RWPE2 (cell line): Measurements from ENCODE around the gene VENTX.
"Not testable (repeated sequence)": the region's sequence is repeated elsewhere in the genome, so short reads cannot be mapped to it uniquely, and the experiment has no call there.

Source experiments
- ATAC-seq: fragments of 200-7000 bp; cut with Tn5 transposase; 3 replicates; pipeline ENCODE4 v1.9.1; 2021; ENCODE audit warnings: low read depth
- DNase-seq: peaks from one replicate; pipeline ENCODE4 v3.0.0-alpha.2; 2020; ENCODE audit warnings: low spot score
- H3K27ac ChIP-seq: fragments of 450-650 bp; 2 replicates; pipeline ENCODE4 v1.5.1; 2017; ENCODE audit warnings: mild to moderate bottlenecking; ENCODE audit not compliant: poor library complexity, severe bottlenecking
- H3K27me3 ChIP-seq: fragments of 250-450 bp; sonication (Bioruptor Pico); 2 replicates; pipeline ENCODE4 v1.5.1; 2021; ENCODE audit warnings: mild to moderate bottlenecking, moderate library complexity; ENCODE audit not compliant: insufficient read depth, poor library complexity, severe bottlenecking
- H3K36me3 ChIP-seq: fragments of 250-450 bp; sonication (Bioruptor Pico); 2 replicates; pipeline ENCODE4 v1.5.1; 2020; ENCODE audit warnings: low read depth, mild to moderate bottlenecking, moderate library complexity
- H3K4me1 ChIP-seq: fragments of 250-450 bp; sonication (Bioruptor Pico); 2 replicates; pipeline ENCODE4 v1.5.1; 2021; ENCODE audit warnings: mild to moderate bottlenecking, moderate library complexity; ENCODE audit not compliant: insufficient read depth, poor library complexity, severe bottlenecking
- H3K4me3 ChIP-seq: fragments of 250-450 bp; sonication (Bioruptor Pico); 2 replicates; pipeline ENCODE4 v1.5.1; 2021; ENCODE audit warnings: mild to moderate bottlenecking, moderate library complexity; ENCODE audit not compliant: severe bottlenecking
- H3K9me3 ChIP-seq: fragments of 250-450 bp; sonication (Bioruptor Pico); 2 replicates; pipeline ENCODE4 v1.5.1; 2021; ENCODE audit warnings: mild to moderate bottlenecking, moderate library complexity; ENCODE audit not compliant: severe bottlenecking
- TF ChIP-seq, protein P1 (sequence below): fragments of 450-650 bp; IDR thresholded peaks from one replicate; pipeline ENCODE4 v1.5.1; 2017; ENCODE audit warnings: mild to moderate bottlenecking, moderate library complexity; ENCODE audit not compliant: poor library complexity, severe bottlenecking

VENTX gene

DNA sequence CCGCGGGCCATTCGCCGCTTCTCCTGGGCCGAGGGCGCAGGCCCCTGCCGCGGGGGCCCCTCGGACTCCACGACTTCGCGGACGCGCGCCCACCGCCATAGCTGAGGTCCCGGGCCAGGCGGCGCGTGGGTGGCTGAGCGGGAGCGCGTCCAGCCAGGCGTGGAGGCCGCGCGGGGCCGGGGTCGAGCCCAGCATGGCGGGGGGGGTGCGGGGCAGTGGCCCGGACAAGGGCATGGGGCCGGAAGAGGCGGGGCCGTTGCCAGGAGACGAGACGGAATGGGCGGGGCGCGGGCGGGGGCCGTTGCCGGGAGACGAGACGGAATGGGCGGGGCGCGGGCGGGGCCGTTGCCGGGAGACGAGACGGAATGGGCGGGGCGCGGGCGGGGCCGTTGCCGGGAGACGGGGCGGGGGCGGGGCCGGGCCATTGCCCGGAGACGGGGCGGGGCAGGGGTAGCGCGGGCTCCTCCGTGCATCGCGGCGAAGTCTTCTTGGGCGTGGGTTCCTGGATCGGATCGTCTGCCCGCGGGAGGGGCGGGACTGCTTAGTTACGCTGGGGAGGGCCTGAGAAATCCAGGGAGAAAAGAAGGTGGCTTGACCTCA lies 24.2 kb downstream of the VENTX start:
- DNase-seq (no peak), ATAC-seq (peak; percentile 18; the same call in 1 of the 3 replicates)
- Histone ChIP-seq H3K36me3 (no peaks in the 10 kb centered on the region), H3K4me1 (peaks cover 40% of the 10 kb centered on the region), H3K9me3 (no peaks in the 10 kb centered on the region), H3K27ac (peak overlapping the region; percentile 76), H3K27me3 (no peaks in the 10 kb centered on the region), H3K4me3 (peak overlapping the region; percentile 88)
- TF ChIP-seq, protein P1, sequence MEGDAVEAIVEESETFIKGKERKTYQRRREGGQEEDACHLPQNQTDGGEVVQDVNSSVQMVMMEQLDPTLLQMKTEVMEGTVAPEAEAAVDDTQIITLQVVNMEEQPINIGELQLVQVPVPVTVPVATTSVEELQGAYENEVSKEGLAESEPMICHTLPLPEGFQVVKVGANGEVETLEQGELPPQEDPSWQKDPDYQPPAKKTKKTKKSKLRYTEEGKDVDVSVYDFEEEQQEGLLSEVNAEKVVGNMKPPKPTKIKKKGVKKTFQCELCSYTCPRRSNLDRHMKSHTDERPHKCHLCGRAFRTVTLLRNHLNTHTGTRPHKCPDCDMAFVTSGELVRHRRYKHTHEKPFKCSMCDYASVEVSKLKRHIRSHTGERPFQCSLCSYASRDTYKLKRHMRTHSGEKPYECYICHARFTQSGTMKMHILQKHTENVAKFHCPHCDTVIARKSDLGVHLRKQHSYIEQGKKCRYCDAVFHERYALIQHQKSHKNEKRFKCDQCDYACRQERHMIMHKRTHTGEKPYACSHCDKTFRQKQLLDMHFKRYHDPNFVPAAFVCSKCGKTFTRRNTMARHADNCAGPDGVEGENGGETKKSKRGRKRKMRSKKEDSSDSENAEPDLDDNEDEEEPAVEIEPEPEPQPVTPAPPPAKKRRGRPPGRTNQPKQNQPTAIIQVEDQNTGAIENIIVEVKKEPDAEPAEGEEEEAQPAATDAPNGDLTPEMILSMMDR, result no peak

DNA sequence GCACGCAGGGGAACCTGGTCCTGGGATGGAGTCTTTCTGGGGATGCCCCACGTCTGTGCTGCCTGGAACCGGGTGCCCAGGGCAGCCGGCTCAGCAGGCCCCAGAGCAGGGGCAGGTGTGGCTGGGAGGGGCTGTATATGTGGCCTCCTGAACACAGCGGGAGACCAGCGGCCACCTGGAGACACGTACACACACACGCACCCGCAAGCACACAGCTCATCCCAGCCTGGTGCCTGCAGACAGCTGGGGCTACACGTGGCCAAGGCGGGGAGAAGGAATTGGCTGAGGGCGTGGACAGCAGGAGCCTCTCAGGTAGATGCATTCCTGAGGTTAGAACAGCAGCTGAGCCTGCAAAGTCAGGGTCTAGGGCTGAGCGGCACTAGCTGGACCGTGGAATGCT lies 25.0 kb downstream of the VENTX start:
- H3K9me3 ChIP-seq, result no peaks in the 10 kb centered on the region
- no peaks in the 10 kb centered on the region for H3K36me3 ChIP-seq
- no peak overlapping the region for H3K4me3 ChIP-seq
- no peaks in the 10 kb centered on the region for H3K27me3 ChIP-seq
- TF ChIP-seq, protein P1, result no peak
- peaks cover 34% of the 10 kb centered on the region for H3K4me1 ChIP-seq
- ATAC-seq (peak; percentile 17; the same call in 1 of the 3 replicates), DNase-seq (no peak)
- H3K27ac ChIP-seq, result peak overlapping the region; percentile 76

DNA sequence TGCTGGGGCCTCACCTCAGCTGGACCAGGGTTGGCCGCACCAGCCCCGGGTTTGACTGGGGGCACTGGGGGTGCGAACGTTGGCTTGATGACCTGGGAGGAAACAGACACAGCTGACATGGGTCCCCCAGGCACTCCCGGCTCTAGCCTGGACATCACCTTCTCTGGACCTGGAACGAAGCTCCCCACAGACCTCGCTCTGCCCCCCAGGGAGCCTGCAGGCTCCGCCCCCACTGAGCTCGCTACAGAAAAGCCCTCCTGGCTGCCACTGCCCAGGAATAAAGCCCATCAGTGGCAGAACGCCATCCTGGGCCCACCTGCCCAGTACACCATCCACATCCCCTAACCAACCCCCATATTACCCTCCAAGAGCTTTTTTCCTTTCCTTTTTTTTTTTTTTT lies 26.0 kb downstream of the VENTX start:
- no peak for ATAC-seq
- H3K27ac ChIP-seq, result no peak overlapping the region
- H3K4me1 ChIP-seq, result peaks cover 24% of the 10 kb centered on the region
- H3K4me3 ChIP-seq, result no peak overlapping the region
- TF ChIP-seq, protein P1, result no peak
- DNase-seq, result no peak
- H3K27me3 ChIP-seq, result no peaks in the 10 kb centered on the region
- no peaks in the 10 kb centered on the region for H3K9me3 ChIP-seq
- peaks cover 2% of the 10 kb centered on the region for H3K36me3 ChIP-seq

GRCh38 chr10:133264461-133264860 lies 26.8 kb downstream of the VENTX start:
- ATAC-seq (no peak), DNase-seq (no peak)
- Histone ChIP-seq H3K27ac (no peak overlapping the region), H3K4me3 (no peak overlapping the region), H3K4me1 (peaks cover 18% of the 10 kb centered on the region), H3K27me3 (no peaks in the 10 kb centered on the region), H3K36me3 (peaks cover 4% of the 10 kb centered on the region), H3K9me3 (no peaks in the 10 kb centered on the region)
- TF ChIP-seq, protein P1, result no peak

DNA sequence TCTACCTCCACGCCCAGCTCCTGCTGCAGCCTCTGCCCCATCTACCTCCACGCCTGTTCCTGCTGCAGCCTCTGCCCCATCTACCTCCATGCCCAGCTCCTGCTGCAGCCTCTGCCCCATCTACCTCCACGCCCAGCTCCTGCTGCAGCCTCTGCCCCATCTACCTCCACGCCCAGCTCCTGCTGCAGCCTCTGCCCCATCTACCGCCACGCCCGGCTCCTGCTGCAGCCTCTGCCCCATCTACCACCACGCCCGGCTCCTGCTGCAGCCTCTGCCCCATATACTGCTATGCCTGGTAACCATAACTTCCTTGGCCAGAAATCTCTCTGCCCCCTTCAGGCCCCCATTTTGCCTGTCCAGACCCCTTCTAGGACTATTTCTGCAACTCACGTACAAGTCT lies 27.4 kb downstream of the VENTX start:
- H3K4me1 ChIP-seq, result peaks cover 14% of the 10 kb centered on the region
- not testable (repeated sequence) for H3K36me3 ChIP-seq, ATAC-seq, H3K27ac ChIP-seq, H3K27me3 ChIP-seq, DNase-seq, H3K4me3 ChIP-seq, H3K9me3 ChIP-seq
